Measurements from ENCODE around the gene VAPA. TPM values are rescaled to one million over a fixed set of nuclear protein-coding genes. Genes with fewer than 3 reads are reported as not detected.

VAPA gene
- total and polyA plus RNA-seq, 9 of the 15 experiments (the other 6 are each of a cell fraction or from before 2014, with no cell fraction given) = 219 to 902 (median 526) TPM

DNA sequence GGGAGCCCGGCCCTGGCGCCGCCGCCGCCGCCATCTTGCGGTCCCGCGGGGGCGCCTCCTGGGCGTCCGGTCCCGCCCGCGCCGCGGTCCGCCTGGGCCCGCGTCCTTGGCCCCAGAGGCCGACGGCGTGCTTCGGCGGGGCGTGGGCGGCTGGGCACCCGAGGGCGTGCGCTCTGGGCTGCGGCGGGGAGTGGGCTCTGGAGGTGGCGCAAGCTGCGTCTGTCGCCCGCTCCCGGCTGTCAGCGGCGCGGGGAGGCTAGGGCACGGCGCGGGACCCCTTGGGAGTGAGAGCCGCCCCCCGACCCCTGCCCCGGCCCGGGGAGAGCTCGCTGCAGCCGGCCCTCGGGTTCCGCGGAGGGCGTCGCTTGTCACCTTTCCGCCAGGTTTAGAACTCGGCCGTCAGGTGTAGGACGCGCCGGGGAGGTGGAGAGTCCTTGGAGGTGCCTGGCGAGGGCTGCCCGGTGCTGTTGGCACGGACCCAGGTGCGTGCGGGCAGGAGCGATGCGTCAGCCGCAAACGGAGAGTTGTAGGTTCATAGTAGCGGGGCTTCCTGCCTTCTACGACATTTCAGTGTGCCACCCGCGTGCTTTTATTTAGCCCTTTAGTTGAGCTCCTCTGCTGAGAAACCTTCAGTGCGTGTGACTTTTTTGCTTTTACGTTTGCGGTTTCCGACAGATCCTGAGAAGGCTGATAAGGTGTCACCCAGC is 921 bp downstream of the VAPA start (continued):
- TF ChIP-seq MYNN (IDR thresholded peaks at IDR 0.05) (peak; percentile 81), MYNN (CRISPR knock-in tag; IDR thresholded peaks at IDR 0.05) (no peak), ZNF253 (CRISPR knock-in tag; conservative IDR thresholded peaks at IDR 0.05) (no peak), ZNF586 (CRISPR knock-in tag; conservative IDR thresholded peaks at IDR 0.05) (no peak; the same call in 1 of the 2 replicates), OTX1 (CRISPR knock-in tag; IDR thresholded peaks at IDR 0.05) (peak; percentile 73; the same call in 1 of the 2 replicates), SIRT6 (IDR thresholded peaks at IDR 0.05; ENCODE audit: low read depth, low read length) (no peak), CREB5 (CRISPR knock-in tag; IDR thresholded peaks at IDR 0.05) (no peak), ZNF436 (CRISPR knock-in tag; IDR thresholded peaks at IDR 0.05) (peak; percentile 59; the same call in 1 of the 2 replicates), STAG1 (CRISPR knock-in tag; IDR thresholded peaks at IDR 0.05; ENCODE audit: borderline replicate concordance) (no peak), ZNF263 (CRISPR knock-in tag; IDR thresholded peaks at IDR 0.05; ENCODE audit: borderline replicate concordance) (no peak), ZNF551 (CRISPR knock-in tag; IDR thresholded peaks at IDR 0.05) (no peak), SUPT5H (IDR thresholded peaks at IDR 0.05) (peak; percentile 79), TARDBP (IDR thresholded peaks at IDR 0.05) (no peak), HIVEP1 (CRISPR knock-in tag; IDR thresholded peaks at IDR 0.05) (0 out of 2 replicates have a peak, but pooled peaks have one; percentile 45), ZNF3 (CRISPR knock-in tag; IDR thresholded peaks at IDR 0.05) (no peak), RFX5 (IDR thresholded peaks at IDR 0.05; ENCODE audit: low read depth, low read length) (no peak), SMAD1 (IDR thresholded peaks at IDR 0.05; ENCODE audit: low read depth, low read length, partially characterized antibody) (peak; percentile 31), SRSF7 (optimal IDR thresholded peaks at IDR 0.05; ENCODE audit: low read depth, low read length) (peak; percentile 34), ZNF134 (CRISPR knock-in tag; conservative IDR thresholded peaks at IDR 0.05) (0 out of 2 replicates have a peak, but pooled peaks have one; percentile 49), NFIX (CRISPR knock-in tag; IDR thresholded peaks at IDR 0.05; ENCODE audit: low read depth) (0 out of 2 replicates have a peak, but pooled peaks have one; percentile 12), EWSR1 (IDR thresholded peaks at IDR 0.05; ENCODE audit: borderline replicate concordance, low read depth, partially characterized antibody) (no peak), YY1 (IDR thresholded peaks at IDR 0.05; ENCODE audit: borderline replicate concordance in 1 of 3, control insufficient read depth in 1 of 3, extremely low read depth in 1 of 3, insufficient read depth in 3 of 3, insufficient read length in 1 of 3, insufficient replicate concordance in 2 of 3, low read depth in 1 of 3, low read length in 2 of 3) (peak; percentile 80 to 89 (median 86)), RCOR1 (IDR thresholded peaks at IDR 0.05; ENCODE audit: borderline replicate concordance in 1 of 2, low read depth in 2 of 2, low read length in 2 of 2) (peak in 1 of 2 experiments; percentile 49; a peak in 1 of 4 replicates), ZC3H4 (CRISPR knock-in tag; IDR thresholded peaks at IDR 0.05; ENCODE audit: borderline replicate concordance) (peak; percentile 73; the same call in 1 of the 2 replicates), KLF13 (tag; IDR thresholded peaks at IDR 0.05; ENCODE audit: borderline replicate concordance, low read depth) (no peak)
- TF ChIP-seq, protein P1, sequence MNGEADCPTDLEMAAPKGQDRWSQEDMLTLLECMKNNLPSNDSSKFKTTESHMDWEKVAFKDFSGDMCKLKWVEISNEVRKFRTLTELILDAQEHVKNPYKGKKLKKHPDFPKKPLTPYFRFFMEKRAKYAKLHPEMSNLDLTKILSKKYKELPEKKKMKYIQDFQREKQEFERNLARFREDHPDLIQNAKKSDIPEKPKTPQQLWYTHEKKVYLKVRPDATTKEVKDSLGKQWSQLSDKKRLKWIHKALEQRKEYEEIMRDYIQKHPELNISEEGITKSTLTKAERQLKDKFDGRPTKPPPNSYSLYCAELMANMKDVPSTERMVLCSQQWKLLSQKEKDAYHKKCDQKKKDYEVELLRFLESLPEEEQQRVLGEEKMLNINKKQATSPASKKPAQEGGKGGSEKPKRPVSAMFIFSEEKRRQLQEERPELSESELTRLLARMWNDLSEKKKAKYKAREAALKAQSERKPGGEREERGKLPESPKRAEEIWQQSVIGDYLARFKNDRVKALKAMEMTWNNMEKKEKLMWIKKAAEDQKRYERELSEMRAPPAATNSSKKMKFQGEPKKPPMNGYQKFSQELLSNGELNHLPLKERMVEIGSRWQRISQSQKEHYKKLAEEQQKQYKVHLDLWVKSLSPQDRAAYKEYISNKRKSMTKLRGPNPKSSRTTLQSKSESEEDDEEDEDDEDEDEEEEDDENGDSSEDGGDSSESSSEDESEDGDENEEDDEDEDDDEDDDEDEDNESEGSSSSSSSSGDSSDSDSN (IDR thresholded peaks at IDR 0.05; ENCODE audit: borderline replicate concordance in 1 of 2, low read depth in 2 of 2, low read length in 2 of 2) = peak; percentile 86 to 87; a peak in 3 of 4 replicates
